GM21619 (cell line): Measurements from ENCODE around the gene ACER2.
"Not testable (repeated sequence)": the region's sequence is repeated elsewhere in the genome, so short reads cannot be mapped to it uniquely, and the experiment has no call there.

Source experiments
- ATAC-seq: cut with Tn5 transposase; IDR thresholded peaks from one replicate; pipeline ENCODE4 v1.9.1; 2021; ENCODE audit not compliant: unreplicated experiment

Gene ACER2

DNA sequence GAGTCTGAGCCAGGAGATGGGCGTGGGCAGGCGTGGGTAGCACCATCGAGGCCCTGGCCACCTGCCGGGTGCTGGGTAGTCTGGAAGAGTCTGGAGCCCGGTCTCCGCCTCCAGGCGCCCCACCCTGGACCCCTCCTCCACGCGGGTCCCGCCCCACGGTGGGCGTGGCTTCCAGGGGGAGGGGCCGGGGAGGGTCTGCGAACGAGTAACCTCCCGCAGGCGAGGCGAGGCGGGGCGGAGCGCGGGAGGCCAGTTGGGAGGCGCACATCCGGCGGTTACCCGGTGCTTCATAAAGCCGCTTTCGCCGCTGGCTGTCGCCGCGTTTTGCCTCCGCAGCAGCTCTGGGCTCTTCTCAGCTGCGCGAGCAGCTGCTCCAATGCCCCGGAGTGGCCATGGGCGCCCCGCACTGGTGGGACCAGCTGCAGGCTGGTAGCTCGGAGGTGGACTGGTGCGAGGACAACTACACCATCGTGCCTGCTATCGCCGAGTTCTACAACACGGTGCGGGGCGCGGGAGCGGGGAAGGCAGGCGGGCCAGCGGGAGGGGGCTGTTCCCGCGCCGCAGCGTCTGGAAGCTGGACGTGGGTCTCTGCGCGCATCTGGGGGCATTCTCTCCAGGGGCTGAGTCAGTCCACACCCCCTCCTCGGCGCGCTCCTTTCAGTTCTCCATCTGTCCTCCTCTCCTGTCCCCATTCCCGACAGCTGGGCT is at the start of gene ACER2:
Gene ACER2, plus strand, starts transcription at position 317 of the 708 bp plus-strand sequence. Its CDS starts 76 bp downstream, at position 393.
- ATAC-seq, result peak; percentile 90

DNA sequence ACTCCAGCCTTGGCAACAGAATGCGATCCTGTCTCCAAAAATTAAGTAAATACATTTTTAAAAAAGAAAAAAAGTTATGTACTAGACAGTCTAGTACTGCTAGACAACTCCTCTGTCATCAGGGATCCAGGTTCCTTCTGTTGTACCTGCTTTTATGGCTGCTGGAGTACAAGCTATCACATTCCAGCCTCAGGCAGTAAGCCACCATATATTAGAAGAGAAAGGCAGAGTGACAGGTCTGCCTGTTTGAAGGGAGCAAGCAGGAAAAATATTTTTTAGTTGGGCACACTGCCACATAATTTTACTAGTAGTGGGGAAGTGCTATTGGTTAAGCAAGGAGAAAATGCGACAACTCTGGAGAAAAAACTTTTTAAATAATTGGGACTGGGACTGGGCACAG is 39.7 kb upstream of the ACER2 start:
- no peak for ATAC-seq

DNA sequence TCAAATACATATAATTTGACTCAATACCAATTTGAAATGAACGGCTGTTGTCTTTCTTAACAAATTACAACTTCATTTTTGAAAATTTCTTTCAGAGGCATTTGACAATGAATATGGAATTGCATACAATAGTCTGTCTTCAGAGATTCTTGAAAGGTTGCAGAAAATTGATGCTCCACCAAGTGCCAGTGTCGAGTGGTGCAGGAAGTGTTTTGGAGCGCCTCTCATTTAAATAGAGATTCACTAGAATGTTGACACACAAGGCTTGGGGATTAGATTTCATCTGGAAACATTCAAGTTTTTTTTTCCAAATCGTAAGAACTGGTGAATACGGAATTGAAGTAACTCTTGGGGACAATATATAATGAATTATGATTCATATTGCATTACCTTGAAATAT is 36.9 kb upstream of the ACER2 start:
- ATAC-seq, result no peak

DNA sequence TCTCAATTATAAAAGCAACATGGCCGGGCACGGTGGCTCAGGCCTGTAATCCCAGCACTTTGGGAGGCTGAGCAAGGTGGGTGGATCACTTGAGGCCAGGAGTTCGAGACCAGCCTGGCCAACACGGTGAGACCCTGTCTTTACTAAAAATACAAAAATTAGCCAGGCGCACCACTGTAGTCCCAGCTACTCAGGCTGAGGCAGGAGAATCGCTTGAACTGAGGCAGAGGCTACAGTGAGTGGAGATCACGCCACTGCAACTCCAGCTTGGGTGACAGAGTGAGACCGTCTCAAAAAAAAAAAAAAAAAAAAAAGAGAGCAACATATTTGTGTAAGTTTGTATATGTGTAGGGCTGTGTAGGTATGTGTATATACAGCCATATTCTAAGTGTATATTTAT is 36.2 kb upstream of the ACER2 start:
- ATAC-seq, result no peak

DNA sequence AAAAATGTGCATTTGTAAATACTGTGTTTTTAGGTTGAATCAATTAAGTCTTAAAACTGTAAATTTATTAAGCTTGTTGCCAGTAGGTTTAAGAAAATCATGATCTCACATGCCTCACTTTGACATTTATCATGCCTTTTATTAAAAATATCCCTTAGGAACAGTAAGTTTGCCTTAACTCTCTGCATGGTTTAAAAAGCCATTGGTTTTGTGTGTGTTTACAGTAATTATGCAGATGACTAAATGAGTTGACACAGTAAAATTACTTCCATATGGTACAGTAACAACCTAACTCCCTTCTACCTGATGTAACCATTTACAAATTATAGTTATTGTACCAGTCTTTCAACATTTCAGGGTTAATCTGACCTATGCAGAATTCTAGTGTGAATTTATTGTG is 35.3 kb upstream of the ACER2 start:
- ATAC-seq, result no peak

DNA sequence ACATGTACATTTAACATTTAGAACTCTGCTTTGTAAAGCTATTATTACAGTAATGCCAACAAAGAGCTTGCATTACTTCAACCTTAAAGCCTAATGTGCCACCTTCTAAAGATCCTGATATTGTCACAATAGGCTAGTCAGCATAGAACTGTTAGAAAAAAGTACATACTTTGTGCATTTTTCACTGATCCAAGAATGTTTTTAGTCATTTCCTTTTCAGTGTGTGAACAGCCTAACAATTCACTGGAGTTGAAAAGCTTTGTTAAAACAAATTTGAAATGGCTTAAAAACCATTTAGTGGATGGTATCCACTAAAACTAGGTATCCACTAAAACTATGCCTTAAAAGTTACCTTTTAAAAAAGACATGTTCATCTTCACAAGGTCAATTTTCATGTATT is 33.3 kb upstream of the ACER2 start:
- no peak for ATAC-seq

DNA sequence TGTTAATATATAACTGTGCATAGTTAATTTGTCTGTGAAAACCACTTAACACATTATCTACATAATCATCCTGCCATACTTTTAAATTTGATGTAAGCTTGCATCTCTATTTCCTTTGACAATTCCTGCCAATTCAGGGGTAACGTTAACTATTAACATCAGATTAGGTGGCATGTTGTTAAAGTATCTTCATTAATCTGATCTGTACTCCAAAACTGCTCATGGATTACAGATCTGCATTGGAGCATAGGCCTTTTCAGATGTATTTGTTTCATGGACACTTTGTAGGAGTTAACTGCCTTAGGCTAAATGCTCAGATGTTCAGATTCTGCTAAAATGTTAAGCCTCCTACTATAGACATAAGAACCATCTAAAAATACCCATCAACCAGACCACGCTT is 31.9 kb upstream of the ACER2 start:
- no peak for ATAC-seq

DNA sequence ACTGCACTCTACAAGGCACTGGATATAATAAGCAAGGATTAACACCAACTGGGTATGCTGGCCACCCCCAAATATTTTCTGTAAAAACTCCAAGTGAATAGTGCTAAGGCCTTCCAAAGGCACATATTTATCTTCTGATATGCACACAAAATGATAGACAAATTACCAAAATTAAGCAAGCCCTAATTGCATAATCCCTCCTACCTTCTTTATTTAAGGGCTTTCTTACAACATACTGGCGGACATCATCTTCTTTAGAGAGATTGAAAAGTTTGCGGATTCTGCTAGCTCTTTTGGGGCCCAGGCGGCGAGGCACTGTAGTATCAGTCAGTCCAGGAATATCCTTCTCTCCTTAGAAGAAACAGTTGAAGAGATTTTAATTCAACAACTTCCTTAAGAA is 30.6 kb upstream of the ACER2 start:
- ATAC-seq, result no peak

DNA sequence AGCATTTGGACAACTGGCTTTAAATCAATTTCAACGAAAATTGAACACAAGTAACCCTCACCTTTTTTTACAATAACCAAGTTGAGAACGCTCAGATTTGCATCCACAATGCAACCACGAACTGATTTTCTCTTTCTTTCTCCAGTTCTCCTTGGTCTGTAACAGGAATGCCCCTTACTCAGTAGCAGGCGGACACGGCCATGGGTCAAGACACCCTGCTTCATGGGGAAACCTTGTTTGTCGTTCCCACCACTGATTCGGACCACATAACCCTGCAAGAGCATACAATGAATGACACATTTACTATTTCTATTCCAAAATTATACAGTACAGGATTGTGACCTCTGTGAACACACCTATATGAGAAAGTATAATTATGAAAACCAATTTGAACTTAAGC is 30.2 kb upstream of the ACER2 start:
- no peak for ATAC-seq

DNA sequence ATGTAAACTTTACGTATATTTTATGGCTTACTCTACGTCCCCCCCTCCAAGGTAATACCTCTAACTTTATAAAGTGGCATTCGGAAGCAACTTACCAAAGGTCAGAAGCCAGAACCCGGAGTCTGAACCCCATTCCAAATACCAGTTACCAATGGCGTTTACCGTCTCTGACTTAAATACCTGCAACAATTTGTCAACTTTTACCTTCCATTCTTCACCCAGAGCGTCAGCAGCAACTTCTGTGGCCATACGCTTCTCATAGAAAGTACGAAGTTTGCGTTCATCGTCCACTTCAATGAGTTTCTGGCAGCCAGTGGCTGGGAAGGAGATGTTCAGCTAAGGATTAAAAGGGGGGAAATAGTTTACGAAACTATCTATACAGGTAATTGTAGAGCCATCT is 29.5 kb upstream of the ACER2 start:
- no peak for ATAC-seq

DNA sequence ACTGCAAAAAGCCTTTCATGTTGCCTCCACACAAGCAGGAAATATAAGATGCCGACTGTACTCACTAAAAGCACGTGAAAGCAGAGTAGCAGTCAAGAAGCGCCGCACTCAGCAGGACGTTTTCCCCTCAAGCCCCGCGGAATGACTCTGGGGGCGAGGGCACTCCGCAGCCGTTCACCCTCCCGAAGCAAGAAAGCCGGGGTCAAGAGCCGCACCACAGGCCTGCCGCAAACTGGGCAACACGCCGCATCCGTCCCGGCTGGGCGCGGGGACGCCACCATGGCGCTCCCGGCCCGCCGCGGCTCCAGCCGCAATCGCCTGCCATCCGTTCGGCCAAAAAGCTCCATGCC is 29.1 kb upstream of the ACER2 start:
- peak; percentile 31 for ATAC-seq

DNA sequence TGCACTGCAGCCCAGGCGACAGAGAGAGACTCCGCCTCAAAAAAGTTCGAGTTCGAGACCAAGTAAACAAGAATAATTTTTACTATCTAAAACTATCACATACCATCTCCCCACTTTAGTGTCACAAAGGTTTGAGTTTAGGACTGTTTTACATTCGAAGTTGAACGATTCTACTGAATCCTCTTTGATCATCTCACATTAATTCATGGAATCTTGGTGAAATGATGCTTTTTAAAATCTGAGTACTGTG is 28.1 kb upstream of the ACER2 start:
- ATAC-seq, result no peak

DNA sequence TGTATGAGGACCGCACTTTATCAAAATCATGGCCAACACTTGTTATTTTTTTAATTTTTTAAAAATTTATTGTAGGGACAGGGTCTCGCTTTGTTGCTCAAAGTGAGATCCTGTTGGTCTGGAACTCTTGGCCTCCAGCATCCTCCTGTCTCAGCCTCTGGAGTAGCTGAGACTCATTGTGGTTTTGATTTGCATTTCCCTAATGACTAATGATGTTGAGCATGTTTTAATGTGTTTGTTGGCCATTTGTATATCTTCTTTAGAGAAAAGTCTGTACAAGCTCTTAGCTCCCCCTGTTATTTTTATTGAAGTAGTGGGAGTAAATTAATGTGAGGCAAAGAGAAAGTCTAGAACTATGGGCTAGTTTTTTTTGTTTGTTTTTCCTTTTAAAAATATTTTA is 27.2 kb upstream of the ACER2 start:
- no peak for ATAC-seq

DNA sequence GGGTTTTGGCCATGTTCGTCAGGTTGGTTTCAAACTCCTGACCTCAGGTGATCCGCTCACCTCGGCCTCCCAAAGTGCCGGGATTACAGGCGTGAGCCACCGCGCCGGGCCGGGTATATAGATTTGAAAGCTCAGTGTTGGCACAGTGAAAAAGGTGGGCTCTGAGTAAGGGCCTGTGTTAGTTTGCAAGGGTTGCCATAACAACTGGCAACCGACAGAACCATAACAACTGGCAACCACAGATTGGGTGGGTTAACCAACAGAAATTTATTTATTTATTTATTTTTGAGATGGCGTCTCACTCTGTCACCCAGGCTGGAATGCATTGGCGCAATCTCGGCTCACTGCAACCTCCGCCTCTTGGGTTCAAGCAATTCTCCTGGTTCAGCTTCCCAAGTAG is 23.6 kb upstream of the ACER2 start:
- not testable (repeated sequence) for ATAC-seq

DNA sequence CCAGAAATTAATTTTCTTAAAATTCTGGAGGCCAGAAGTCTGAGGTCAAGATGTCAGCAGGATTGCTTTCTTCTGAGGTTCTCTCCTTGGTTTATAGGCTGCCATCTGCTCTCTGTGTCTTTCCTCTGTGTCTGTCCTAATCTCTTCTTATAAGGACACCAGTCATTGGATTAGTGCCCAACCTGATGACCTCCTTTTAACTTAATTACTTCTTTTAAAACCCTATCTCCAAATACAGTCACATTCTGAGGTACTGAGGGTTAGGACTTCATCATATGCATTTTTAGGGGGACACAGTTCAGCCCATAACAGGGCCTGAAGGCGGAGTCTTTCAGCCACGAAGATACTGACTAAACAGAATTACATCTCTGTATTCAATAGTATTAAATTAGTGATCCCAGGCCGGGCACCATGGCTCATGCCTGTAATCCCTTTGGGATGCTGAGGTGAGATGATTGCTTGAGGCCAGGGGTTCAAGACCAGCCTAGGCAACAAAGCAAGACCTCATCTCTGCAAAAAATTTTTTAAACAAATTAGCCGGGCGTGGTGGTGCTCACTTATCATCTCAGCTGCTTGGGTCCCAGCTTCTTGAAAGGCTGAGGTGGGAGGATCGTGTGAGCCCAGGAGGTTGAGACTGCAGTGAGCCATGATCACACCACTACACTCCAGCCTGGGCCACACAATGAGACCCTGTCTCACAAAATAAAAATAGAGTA is 22.9 kb upstream of the ACER2 start:
- no peak for ATAC-seq

DNA sequence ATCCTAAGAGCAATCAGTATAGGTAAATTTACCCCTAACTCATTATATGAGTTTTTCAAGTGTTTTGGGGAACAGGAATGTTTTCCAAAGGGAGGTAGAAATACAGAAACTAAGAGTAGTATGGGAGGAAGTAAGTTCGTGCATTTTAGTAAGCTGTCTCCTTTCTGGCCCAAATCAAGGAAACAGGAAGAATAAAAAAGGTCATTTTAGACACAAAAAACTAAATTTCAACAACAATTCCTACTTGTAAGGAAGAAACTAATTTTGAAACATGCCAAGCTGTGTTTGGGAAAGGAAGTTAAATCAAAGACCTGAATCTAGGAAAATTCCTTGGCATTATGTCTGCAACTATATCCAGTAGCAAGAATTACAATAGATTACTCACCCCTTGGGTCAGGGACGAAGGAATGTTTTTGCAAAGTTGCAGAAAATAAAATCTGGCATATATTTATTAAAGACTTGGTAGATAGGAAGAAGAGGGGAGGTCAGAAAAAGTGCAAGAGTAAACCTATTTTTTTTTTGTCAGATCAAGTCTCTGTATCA is 22.2 kb upstream of the ACER2 start:
- ATAC-seq, result no peak

DNA sequence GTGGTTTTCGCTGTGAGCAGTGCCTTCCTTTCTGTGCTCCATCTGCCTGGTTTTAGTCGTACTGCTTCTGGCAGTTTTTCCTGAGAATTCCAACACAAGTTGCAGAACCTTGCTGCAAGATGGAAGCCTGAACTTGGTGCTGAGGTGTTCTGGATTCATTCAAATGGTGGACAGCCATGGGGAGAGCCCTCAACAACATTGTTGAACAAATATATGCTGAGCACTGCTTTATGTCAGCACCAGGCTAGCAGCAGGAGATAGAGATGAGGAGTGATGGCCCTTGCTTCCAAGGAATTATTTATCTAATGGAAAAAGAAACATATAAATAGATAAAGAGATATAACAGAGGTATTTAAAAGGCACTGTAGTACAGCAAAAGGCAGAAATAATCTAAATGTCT is 21.5 kb upstream of the ACER2 start:
- ATAC-seq, result no peak

DNA sequence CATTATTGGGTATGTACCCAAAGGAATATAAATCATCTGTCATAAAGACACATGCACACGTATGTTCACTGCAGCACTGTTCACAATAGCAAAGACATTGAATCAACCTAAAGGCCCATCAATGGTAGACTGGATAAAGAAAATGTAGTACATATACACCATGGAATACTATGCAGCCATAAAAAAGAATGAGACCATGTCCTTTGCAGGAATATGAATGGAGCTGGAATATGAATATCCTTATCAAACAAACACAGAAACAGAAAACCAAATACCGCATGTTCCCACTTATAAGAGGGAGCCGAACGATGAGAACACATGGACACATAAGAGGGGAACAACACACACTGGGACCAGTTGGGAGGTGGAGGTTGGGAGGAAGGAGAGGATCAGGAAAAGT is 19.3 kb upstream of the ACER2 start:
- ATAC-seq, result not testable (repeated sequence)

DNA sequence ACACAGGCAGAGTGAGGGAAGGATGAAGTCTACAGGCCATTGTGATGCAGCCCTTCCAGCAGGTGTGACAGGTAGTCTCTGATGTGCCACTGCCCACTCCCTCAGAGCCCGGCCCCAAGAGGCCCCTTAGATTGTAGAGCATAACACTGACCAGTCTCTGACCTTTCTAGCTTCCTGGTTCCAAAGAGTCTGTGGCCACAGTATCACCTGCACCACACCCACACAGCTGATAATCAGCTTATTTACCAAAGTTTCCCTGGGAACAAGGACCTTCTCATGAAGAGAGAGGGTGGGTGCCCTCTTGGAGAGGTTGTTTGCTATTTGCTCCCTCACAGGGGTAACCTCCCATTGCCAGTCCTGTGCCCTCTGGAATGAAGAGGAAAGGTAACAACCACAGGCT is 11.0 kb upstream of the ACER2 start:
- ATAC-seq, result no peak

DNA sequence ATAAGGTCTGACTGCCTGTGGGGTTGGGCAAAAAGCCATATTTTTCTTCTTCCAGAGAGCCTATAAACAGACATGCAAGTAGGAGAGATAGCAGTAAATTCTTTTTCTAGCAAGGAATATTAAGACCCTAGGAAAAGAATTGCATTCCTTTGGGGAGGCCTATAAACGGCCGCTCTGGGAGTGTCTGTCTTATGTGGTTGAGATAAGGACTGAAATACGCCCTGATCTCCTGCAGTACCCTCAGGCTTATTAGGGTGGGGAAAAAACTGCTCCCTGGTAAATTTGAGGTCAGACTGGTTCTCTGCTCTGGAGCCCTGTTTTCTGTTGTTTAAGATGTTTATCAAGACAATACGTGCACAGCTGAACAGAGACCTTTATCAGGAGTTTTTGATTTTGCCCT is 5.6 kb upstream of the ACER2 start:
- ATAC-seq, result not testable (repeated sequence)

DNA sequence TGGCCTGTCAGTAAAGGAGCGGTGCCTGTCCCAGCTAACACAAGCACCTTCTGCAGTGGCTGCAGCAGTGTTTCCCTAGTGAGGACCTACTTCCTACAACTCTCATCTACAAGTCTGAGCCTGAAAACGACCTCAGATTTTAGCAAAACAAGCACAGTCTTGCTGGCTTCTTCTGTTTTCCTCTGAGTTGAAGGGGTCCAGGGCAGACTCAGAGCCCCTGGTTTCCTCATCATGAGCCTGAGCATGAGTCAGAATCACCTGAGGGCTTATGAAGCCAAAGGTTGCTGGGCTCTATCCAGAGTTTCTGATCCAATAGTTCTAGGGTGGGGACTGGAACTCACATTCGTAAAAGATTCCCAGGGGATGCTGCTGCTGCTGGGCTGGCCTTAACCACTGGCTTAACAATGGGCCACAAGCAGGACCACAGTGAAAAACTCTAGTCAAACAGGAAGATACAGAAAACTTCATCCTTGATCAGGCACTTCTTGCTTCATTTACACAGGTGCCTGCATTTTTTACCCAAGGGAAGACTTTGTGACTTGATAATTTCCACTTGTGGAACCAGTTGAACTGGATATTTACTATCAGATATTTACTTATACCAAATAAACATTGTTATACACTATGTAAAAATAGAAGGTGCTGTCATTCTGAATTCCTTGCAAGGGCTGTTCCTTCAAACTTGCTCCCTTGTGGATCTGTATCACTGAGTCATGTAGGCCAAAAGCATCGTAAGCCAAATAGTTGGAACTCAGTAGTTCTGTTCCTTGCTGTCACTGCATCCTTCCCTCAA is 4.3 kb upstream of the ACER2 start:
- ATAC-seq, result no peak

DNA sequence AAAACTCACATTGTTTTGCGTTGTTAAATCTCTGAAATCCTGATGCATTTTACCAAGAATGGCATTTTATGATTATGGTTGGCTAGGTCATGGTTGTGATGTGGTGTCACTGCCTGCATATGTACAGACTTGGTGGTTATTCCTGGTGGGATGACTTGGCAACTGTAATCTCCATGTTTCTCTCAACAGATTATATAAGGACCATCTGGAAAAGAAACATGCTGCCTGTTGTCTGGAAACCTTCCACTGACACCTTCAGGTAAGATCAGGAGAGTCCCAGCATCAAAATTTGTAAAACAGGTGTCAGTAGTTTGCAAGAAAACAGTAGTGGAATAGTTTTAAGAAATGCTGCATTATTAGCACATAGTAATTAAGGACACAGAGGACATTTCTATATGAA is 3.0 kb upstream of the ACER2 start:
- ATAC-seq, result no peak
